Cardiac fibroblast (primary cell): Measurements from ENCODE around the gene PCSK2.

Experiments
- DNase-seq, 2 donors: peaks; one replicate each; pipeline versions ENCODE4 v3.0.0 to v3.0.0-alpha.2; 2010; ENCODE audit warnings: low read depth in 2 of 2
- H3K4me3 ChIP-seq, 2 donors: replicated peaks in 1 of 2; 1 replicate in 1 of 2; 2 replicates in 1 of 2; pipeline ENCODE4 v1.5.1; 2011; ENCODE audit warnings: low read depth in 2 of 2, low read length in 2 of 2, mild to moderate bottlenecking in 2 of 2, moderate library complexity in 1 of 2
- CTCF ChIP-seq: IDR thresholded peaks from one replicate; pipeline ENCODE4 v1.5.1; 2011; ENCODE audit warnings: low read depth, mild to moderate bottlenecking, low read length, inconsistent platforms

Gene PCSK2

GRCh38 chr20:17236766-17237165 lies 9.9 kb downstream of the PCSK2 start:
- DNase-seq: no peak
- TF ChIP-seq CTCF: no peak

GRCh38 chr20:17248224-17248623 lies 21.4 kb downstream of the PCSK2 start:
- TF ChIP-seq CTCF: no peak
- H3K4me3 ChIP-seq: no peak overlapping the region
- no peak for DNase-seq

More at GRCh38 chr20:17236766-17237165, 9.9 kb downstream of the PCSK2 start:
- H3K4me3 ChIP-seq: no peak overlapping the region

GRCh38 chr20:17262786-17263185 lies 35.9 kb downstream of the PCSK2 start:
- no peak overlapping the region for H3K4me3 ChIP-seq
- no peak for DNase-seq
- no peak for TF ChIP-seq CTCF

- no peak overlapping the region for H3K4me3 ChIP-seq
- DNase-seq: no peak
- TF ChIP-seq CTCF: no peak
Observed at GRCh38 chr20:17273717-17274116, 46.9 kb downstream of the PCSK2 start.

- no peak overlapping the region for H3K4me3 ChIP-seq
- DNase-seq: no peak
- no peak for TF ChIP-seq CTCF
Observed at GRCh38 chr20:17276101-17276500, 49.3 kb downstream of the PCSK2 start.

GRCh38 chr20:17281478-17281877 lies 54.6 kb downstream of the PCSK2 start:
- no peak for TF ChIP-seq CTCF
- no peak for DNase-seq
- H3K4me3 ChIP-seq: no peak overlapping the region

- DNase-seq: no peak
- TF ChIP-seq CTCF: no peak
- no peak overlapping the region for H3K4me3 ChIP-seq
Observed at GRCh38 chr20:17282501-17282900, 55.7 kb downstream of the PCSK2 start.
